HepG2 (cell line): Measurements from ENCODE around the gene TBC1D10A. TPM values are rescaled to one million over a fixed set of nuclear protein-coding genes. Genes with fewer than 3 reads are reported as not detected.

Experiments
- ATM ChIP-seq: fragments of 450-650 bp; IDR thresholded peaks from 2 replicates; pipeline ENCODE4 v1.7.1; 2017; ENCODE audit warnings: mild to moderate bottlenecking, borderline replicate concordance
- BCL6 ChIP-seq: IDR thresholded peaks from 2 replicates; pipeline ENCODE4 v1.6.1; 2016; ENCODE audit warnings: missing genetic modification reagents, missing compliant biosample characterization
- CHCHD3 ChIP-seq: sonication (generic); formaldehyde crosslinking; IDR thresholded peaks from 2 replicates; pipeline ENCODE4 v1.8.0; 2022; ENCODE audit warnings: mild to moderate bottlenecking, missing genetic modification reagents, moderate library complexity
- EHMT2 ChIP-seq: fragments of 200-600 bp; sonication (generic); IDR thresholded peaks from 2 replicates; pipeline ENCODE4 v1.7.0; 2017; ENCODE audit warnings: antibody characterized with exemption, low read depth, low read length, borderline replicate concordance
- ERF ChIP-seq: IDR thresholded peaks from 2 replicates; pipeline ENCODE4 v1.6.1; 2018; ENCODE audit warnings: missing biosample characterization, missing genetic modification reagents
- ETV6 ChIP-seq: sonication (generic); formaldehyde crosslinking; conservative IDR thresholded peaks from 2 replicates; pipeline ENCODE4 v1.4.0; 2020; ENCODE audit warnings: missing genetic modification reagents
- GTF3A ChIP-seq: sonication (generic); formaldehyde crosslinking; conservative IDR thresholded peaks from 2 replicates; pipeline ENCODE4 v1.4.0; 2020; ENCODE audit warnings: mild to moderate bottlenecking, missing genetic modification reagents
- KDM2A ChIP-seq: sonication (generic); formaldehyde crosslinking; IDR thresholded peaks from 2 replicates; pipeline ENCODE4 v1.4.0; 2020; ENCODE audit warnings: low read depth, missing genetic modification reagents, borderline replicate concordance
- KLF13 ChIP-seq: sonication (generic); formaldehyde crosslinking; IDR thresholded peaks from 2 replicates; pipeline ENCODE4 v1.4.0; 2020; ENCODE audit warnings: mild to moderate bottlenecking, missing genetic modification reagents
- MAFG ChIP-seq: sonication (generic); formaldehyde crosslinking; IDR thresholded peaks from 2 replicates; pipeline ENCODE4 v1.5.1; 2020; ENCODE audit warnings: mild to moderate bottlenecking, missing genetic modification reagents
- MAFK ChIP-seq, 2 experiments: IDR thresholded peaks in 1 of 2; conservative IDR thresholded peaks in 1 of 2; 2 replicates each; pipeline ENCODE4 v1.6.1; 2011; ENCODE audit warnings: improper control_type of control experiment in 2 of 2, low read length in 2 of 2
- PCBP1 ChIP-seq: fragments of 200-400 bp; formaldehyde crosslinking; IDR thresholded peaks from 2 replicates; pipeline ENCODE4 v1.6.1; 2017; ENCODE audit warnings: mild to moderate bottlenecking, low read depth, low read length, borderline replicate concordance
- RXRA ChIP-seq: sonication (generic); formaldehyde crosslinking; IDR thresholded peaks from 2 replicates; pipeline ENCODE4 v1.5.1; 2020; ENCODE audit warnings: missing genetic modification reagents
- TFDP1 ChIP-seq: IDR thresholded peaks from 2 replicates; pipeline ENCODE4 v1.6.1; 2016; ENCODE audit warnings: missing compliant biosample characterization, missing genetic modification reagents, borderline replicate concordance
- TGIF2 ChIP-seq: IDR thresholded peaks from 2 replicates; pipeline ENCODE4 v1.6.1; 2016; ENCODE audit warnings: control low read depth, missing compliant biosample characterization
- ZNF296 ChIP-seq: sonication (generic); formaldehyde crosslinking; conservative IDR thresholded peaks from 2 replicates; pipeline ENCODE4 v1.5.0; 2020; ENCODE audit warnings: mild to moderate bottlenecking, missing genetic modification reagents
- ZNF407 ChIP-seq: sonication (generic); formaldehyde crosslinking; IDR thresholded peaks from one replicate; pipeline ENCODE4 v1.5.1; 2020; ENCODE audit warnings: mild to moderate bottlenecking, missing genetic modification reagents; ENCODE audit errors: not compliant biosample characterization
- ZNF468 ChIP-seq: sonication (generic); formaldehyde crosslinking; IDR thresholded peaks from 2 replicates; pipeline ENCODE4 v1.8.0; 2022; ENCODE audit warnings: mild to moderate bottlenecking, moderate library complexity, missing genetic modification reagents
- ZNF576 ChIP-seq: sonication (generic); formaldehyde crosslinking; IDR thresholded peaks from 2 replicates; pipeline ENCODE4 v1.4.0; 2020; ENCODE audit warnings: mild to moderate bottlenecking, missing genetic modification reagents
- ZNF589 ChIP-seq: sonication (generic); formaldehyde crosslinking; conservative IDR thresholded peaks from 2 replicates; pipeline ENCODE4 v1.8.0; 2022; ENCODE audit warnings: mild to moderate bottlenecking, moderate library complexity, missing genetic modification reagents
- ZNF75D ChIP-seq: sonication (generic); formaldehyde crosslinking; IDR thresholded peaks from 2 replicates; pipeline ENCODE4 v1.8.1; 2023; ENCODE audit warnings: missing genetic modification reagents, mild to moderate bottlenecking, borderline replicate concordance
- ZSCAN31 ChIP-seq: sonication (generic); formaldehyde crosslinking; IDR thresholded peaks from 2 replicates; pipeline ENCODE4 v1.5.0; 2020; ENCODE audit warnings: low read depth, mild to moderate bottlenecking, missing genetic modification reagents
- polyA plus RNA-seq, 8 experiments: library from polyadenylated mRNA; depleted of rRNA in 3 of 8; stranded (reverse) in 7 of 8; unstranded in 1 of 8; fragments of >200 nt; fragmentation: Illumina TruSeq in 4 of 8; extraction: Trizol in 4 of 8; gene quantifications; 2 replicates each; pipeline versions ENCODE4 v1.2.1 to v1.2.3, GENCODE V29; 2011 to 2016; ENCODE audit warnings: low read depth in 4 of 8, missing spikeins in 1 of 8, mixed read lengths in 1 of 8; ENCODE audit not compliant: insufficient read depth in 1 of 8
- total RNA-seq, 5 experiments: library from RNA; depleted of rRNA; stranded (reverse); fragments of >200 nt; fragmentation: Illumina TruSeq; extraction: Trizol; gene quantifications; 2 replicates each; pipeline ENCODE4 v1.2.3, GENCODE V29; 2016; ENCODE audit warnings: low read depth in 1 of 5

TBC1D10A gene
- total and polyA plus RNA-seq, 2 of the 13 experiments (the other 11 are each of a cell fraction or from before 2014, with no cell fraction given) = 4.2 to 4.9 TPM

- TF ChIP-seq ZNF407 (CRISPR knock-in tag) (no peak), ZNF576 (CRISPR knock-in tag) (no peak), ATM (no peak), ZNF75D (CRISPR knock-in tag) (no peak), EHMT2 (no peak), RXRA (CRISPR knock-in tag) (no peak; the same call in 1 of the 2 replicates), TGIF2 (CRISPR knock-in tag) (peak; percentile 74; the same call in 1 of the 2 replicates), ETV6 (CRISPR knock-in tag) (no peak), MAFK (conservative IDR thresholded peaks at IDR 0.05 in 1 of 2, IDR thresholded peaks at IDR 0.05 in 1 of 2; ENCODE audit: low read length in 2 of 2) (no peak), GTF3A (CRISPR knock-in tag) (no peak), ZNF589 (no peak), ZSCAN31 (CRISPR knock-in tag) (peak; percentile 60; the same call in 1 of the 2 replicates), ERF (CRISPR knock-in tag) (no peak), PCBP1 (no peak), CHCHD3 (CRISPR knock-in tag) (no peak), ZNF296 (CRISPR knock-in tag) (no peak), BCL6 (CRISPR knock-in tag) (no peak), ZNF468 (CRISPR knock-in tag) (no peak), TFDP1 (CRISPR knock-in tag) (no peak), KDM2A (CRISPR knock-in tag) (no peak), KLF13 (CRISPR knock-in tag) (no peak), MAFG (CRISPR knock-in tag) (no peak)
Measured at GRCh38 chr22:30326706-30327362, at the start of gene TBC1D10A (continued).
